Measurements from ENCODE around the gene ARHGAP25. TPM values are rescaled to one million over a fixed set of nuclear protein-coding genes. Genes with fewer than 3 reads are reported as not detected.

The ARHGAP25 gene
- total and polyA plus RNA-seq, 4 donors, result 17.1 to 43.0 (median 22.6) TPM

GRCh38 chr2:68822207-68822872, 87.7 kb downstream of the ARHGAP25 start:
- Histone ChIP-seq H3K4me1 (ENCODE audit: control insufficient read depth in 5 of 5, insufficient read depth in 5 of 5, low read length in 5 of 5) (peaks cover 0 to 4% (median 0%) of the 10 kb centered on the region in 5 donors), H3K27me3 (ENCODE audit: control insufficient read depth in 3 of 3, insufficient read depth in 3 of 3, low read length in 2 of 3) (no peaks in the 10 kb centered on the region), H3K9ac (ENCODE audit: insufficient read depth in 1 of 2, low read length in 2 of 2) (no peak overlapping the region), H3K4me3 (no peak overlapping the region), H3K27ac (ENCODE audit: low read depth in 1 of 2, low read length in 1 of 2) (no peak overlapping the region), H3K36me3 (ENCODE audit: control insufficient read depth in 4 of 4, insufficient read depth in 4 of 4, low read length in 4 of 4) (peaks cover 0 to 28% (median 4%) of the 10 kb centered on the region in 4 donors), H3K9me3 (ENCODE audit: control insufficient read depth in 4 of 4, insufficient read depth in 3 of 4, low read length in 3 of 4) (no peaks in the 10 kb centered on the region)
- ATAC-seq (ENCODE audit: insufficient read depth, low FRiP score), result no peak
- TF ChIP-seq CTCF (IDR thresholded peaks at IDR 0.05; ENCODE audit: control extremely low read depth, extremely low read depth), result no peak
- DNase-seq, result no peak
- 77 to 92% methylated on average over 15 of the region's 15 CpGs for WGBS, 2 donors

- Histone ChIP-seq H3K4me3 (no peak overlapping the region), H3K4me1 (ENCODE audit: control insufficient read depth in 5 of 5, insufficient read depth in 5 of 5, low read length in 5 of 5) (peaks cover 7 to 20% (median 16%) of the 10 kb centered on the region in 5 donors), H3K27ac (ENCODE audit: low read depth in 1 of 2, low read length in 1 of 2) (no peak overlapping the region), H3K9ac (ENCODE audit: insufficient read depth in 1 of 2, low read length in 2 of 2) (no peak overlapping the region), H3K36me3 (ENCODE audit: control insufficient read depth in 4 of 4, insufficient read depth in 4 of 4, low read length in 4 of 4) (peaks cover 0 to 21% (median 2%) of the 10 kb centered on the region in 4 donors), H3K27me3 (ENCODE audit: control insufficient read depth in 3 of 3, insufficient read depth in 3 of 3, low read length in 2 of 3) (no peaks in the 10 kb centered on the region), H3K9me3 (ENCODE audit: control insufficient read depth in 4 of 4, insufficient read depth in 3 of 4, low read length in 3 of 4) (no peaks in the 10 kb centered on the region)
- TF ChIP-seq CTCF (IDR thresholded peaks at IDR 0.05; ENCODE audit: control extremely low read depth, extremely low read depth), result no peak
- 71 to 72% methylated on average over 2 of the region's 2 CpGs for WGBS, 2 donors
- ATAC-seq (ENCODE audit: insufficient read depth, low FRiP score) (no peak), DNase-seq (no peak)
These were observed 90.2 kb downstream of the ARHGAP25 start for GRCh38 chr2:68824831-68825230.

GRCh38 chr2:68825866-68826265, 91.3 kb downstream of the ARHGAP25 start:
- Histone ChIP-seq H3K9ac (ENCODE audit: insufficient read depth in 1 of 2, low read length in 2 of 2) (no peak overlapping the region), H3K4me1 (ENCODE audit: control insufficient read depth in 5 of 5, insufficient read depth in 5 of 5, low read length in 5 of 5) (peaks cover 7 to 27% (median 16%) of the 10 kb centered on the region in 5 donors), H3K27me3 (ENCODE audit: control insufficient read depth in 3 of 3, insufficient read depth in 3 of 3, low read length in 2 of 3) (no peaks in the 10 kb centered on the region), H3K27ac (ENCODE audit: low read depth in 1 of 2, low read length in 1 of 2) (no peak overlapping the region), H3K9me3 (ENCODE audit: control insufficient read depth in 4 of 4, insufficient read depth in 3 of 4, low read length in 3 of 4) (no peaks in the 10 kb centered on the region), H3K36me3 (ENCODE audit: control insufficient read depth in 4 of 4, insufficient read depth in 4 of 4, low read length in 4 of 4) (peaks cover 0 to 19% (median 0%) of the 10 kb centered on the region in 4 donors), H3K4me3 (no peak overlapping the region)
- TF ChIP-seq CTCF (IDR thresholded peaks at IDR 0.05; ENCODE audit: control extremely low read depth, extremely low read depth), result no peak
- ATAC-seq (ENCODE audit: insufficient read depth, low FRiP score) (no peak), DNase-seq (no peak)
- 72 to 82% methylated on average over 5 of the region's 5 CpGs for WGBS, 2 donors

All from lung (tissue), 12 donors.